ENCODE results near the gene KREMEN1. TPM values are rescaled to one million over a fixed set of nuclear protein-coding genes. Genes with fewer than 3 reads are reported as not detected.

Gene KREMEN1
- total and polyA plus RNA-seq, 2 donors (not counting 1 experiment from before 2014, with no cell fraction given), result 0.01 TPM; not detected in 1

GRCh38 chr22:29054251-29054767 is 18.5 kb upstream of the KREMEN1 start:
- CTCF ChIA-PET, result interaction anchor here (1.4 kb wide), 1 partner anchor 218 kb away, joined by 3 read pairs; no protein-coding TSS in a partner anchor
- Histone ChIP-seq H3K36me3 (replicated peaks in 1 of 2; ENCODE audit: control extremely low read depth in 1 of 2, control insufficient read depth in 1 of 2, extremely low read depth in 1 of 2, insufficient read depth in 2 of 2, low read length in 1 of 2) (no peaks in the 10 kb centered on the region), H3K27me3 (replicated peaks in 1 of 4; ENCODE audit: control extremely low read depth in 1 of 4, control insufficient read depth in 3 of 4, insufficient read depth in 4 of 4, low read length in 3 of 4) (peaks cover 0 to 7% (median 2%) of the 10 kb centered on the region in 4 experiments), H2AFZ (ENCODE audit: insufficient read depth, low read depth, low read length, poor library complexity, severe bottlenecking) (no peak overlapping the region), H3K4me2 (replicated peaks; ENCODE audit: low read depth, low read length, poor library complexity, severe bottlenecking) (no peak overlapping the region), H4K20me1 (ENCODE audit: control insufficient read depth, insufficient read depth, low read length, poor library complexity, severe bottlenecking) (no peaks in the 10 kb centered on the region), H3K27ac (ENCODE audit: low read length in 2 of 2) (no peak overlapping the region), H3K9me3 (ENCODE audit: control extremely low read depth in 1 of 3, control insufficient read depth in 2 of 3, insufficient read depth in 1 of 3, low read length in 2 of 3) (no peaks in the 10 kb centered on the region), H3K79me2 (ENCODE audit: control insufficient read depth, insufficient read depth, low read length) (no peaks in the 10 kb centered on the region), H3K4me1 (ENCODE audit: control insufficient read depth in 2 of 2, insufficient read depth in 2 of 2, low read length in 2 of 2) (no peaks in the 10 kb centered on the region), H3K9ac (ENCODE audit: low read length) (no peak overlapping the region), H3K4me3 (ENCODE audit: control extremely low read depth in 1 of 5, extremely low read depth in 1 of 5, insufficient read depth in 1 of 5, low read depth in 2 of 5, low read length in 4 of 5) (no peak overlapping the region)
- H3K4me3 Mint-ChIP-seq, result no peak overlapping the region
- POLR2A ChIA-PET, result no interaction called here
- no peaks in the 10 kb centered on the region for H3K9me3 Mint-ChIP-seq (ENCODE audit: insufficient read depth)
- intact Hi-C loops (cut with micrococcal nuclease), result no loop called here
- DNase-seq, result no peak
- ATAC-seq (ENCODE audit: low read depth), result no peak
- WGBS (ENCODE audit: insufficient coverage), result 92% methylated on average over 10 of the region's 10 CpGs
- TF ChIP-seq EZH2 (IDR thresholded peaks at IDR 0.05; ENCODE audit: borderline replicate concordance, insufficient read depth, low read depth, low read length, poor library complexity, severe bottlenecking), result no peak
- TF ChIP-seq, protein P1, sequence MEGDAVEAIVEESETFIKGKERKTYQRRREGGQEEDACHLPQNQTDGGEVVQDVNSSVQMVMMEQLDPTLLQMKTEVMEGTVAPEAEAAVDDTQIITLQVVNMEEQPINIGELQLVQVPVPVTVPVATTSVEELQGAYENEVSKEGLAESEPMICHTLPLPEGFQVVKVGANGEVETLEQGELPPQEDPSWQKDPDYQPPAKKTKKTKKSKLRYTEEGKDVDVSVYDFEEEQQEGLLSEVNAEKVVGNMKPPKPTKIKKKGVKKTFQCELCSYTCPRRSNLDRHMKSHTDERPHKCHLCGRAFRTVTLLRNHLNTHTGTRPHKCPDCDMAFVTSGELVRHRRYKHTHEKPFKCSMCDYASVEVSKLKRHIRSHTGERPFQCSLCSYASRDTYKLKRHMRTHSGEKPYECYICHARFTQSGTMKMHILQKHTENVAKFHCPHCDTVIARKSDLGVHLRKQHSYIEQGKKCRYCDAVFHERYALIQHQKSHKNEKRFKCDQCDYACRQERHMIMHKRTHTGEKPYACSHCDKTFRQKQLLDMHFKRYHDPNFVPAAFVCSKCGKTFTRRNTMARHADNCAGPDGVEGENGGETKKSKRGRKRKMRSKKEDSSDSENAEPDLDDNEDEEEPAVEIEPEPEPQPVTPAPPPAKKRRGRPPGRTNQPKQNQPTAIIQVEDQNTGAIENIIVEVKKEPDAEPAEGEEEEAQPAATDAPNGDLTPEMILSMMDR (IDR thresholded peaks at IDR 0.05), result no peak
- H3K27me3 Mint-ChIP-seq, result peaks cover 19% of the 10 kb centered on the region
- no peaks in the 10 kb centered on the region for H3K4me1 Mint-ChIP-seq
- H3K27ac Mint-ChIP-seq, result no peak overlapping the region

DNA sequence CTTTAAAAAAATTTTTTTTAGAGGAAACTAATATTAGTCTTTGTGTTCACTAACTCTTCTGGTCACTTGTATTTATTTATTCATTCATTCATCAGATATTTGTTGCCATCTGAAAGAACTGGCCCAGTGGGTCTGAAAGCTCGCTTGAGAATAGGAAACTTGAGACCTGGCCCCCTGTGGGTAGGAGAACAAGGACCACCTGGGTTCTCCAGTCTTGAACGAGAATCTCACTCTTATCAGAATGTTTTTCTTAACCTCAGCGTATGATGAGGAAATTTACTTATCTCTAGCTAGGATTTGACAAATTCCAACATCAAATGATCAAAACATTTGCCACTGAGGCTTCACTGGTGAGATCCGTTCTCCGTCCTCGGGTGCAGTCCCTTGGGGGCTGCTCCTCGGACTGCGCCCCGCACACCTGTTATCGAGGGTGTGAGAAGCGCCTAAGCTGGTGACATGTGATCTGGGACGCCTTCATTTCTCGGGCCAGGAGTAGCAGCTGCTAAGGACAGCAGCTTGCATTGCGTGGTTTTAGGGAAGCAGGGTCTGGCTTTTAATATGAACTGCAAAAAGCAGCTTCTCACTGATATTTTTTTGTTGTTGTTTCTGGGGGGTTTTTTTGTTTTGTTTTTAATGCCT is 17.5 kb upstream of the KREMEN1 start:
- CTCF ChIA-PET, result interaction anchor here (1.4 to 2.1 kb wide), 3 partner anchors 14 to 219 kb away, joined by 3 to 10 read pairs (median 5); no protein-coding TSS in a partner anchor
- TF ChIP-seq, protein P1 (IDR thresholded peaks at IDR 0.05), result no peak
- no peak for TF ChIP-seq EZH2 (IDR thresholded peaks at IDR 0.05; ENCODE audit: borderline replicate concordance, insufficient read depth, low read depth, low read length, poor library complexity, severe bottlenecking)

More for the DNA sequence above, 17.5 kb upstream of the KREMEN1 start:
- Histone ChIP-seq H4K20me1 (ENCODE audit: control insufficient read depth, insufficient read depth, low read length, poor library complexity, severe bottlenecking) (no peaks in the 10 kb centered on the region), H3K4me1 (ENCODE audit: control insufficient read depth in 2 of 2, insufficient read depth in 2 of 2, low read length in 2 of 2) (no peaks in the 10 kb centered on the region), H3K79me2 (ENCODE audit: control insufficient read depth, insufficient read depth, low read length) (no peaks in the 10 kb centered on the region), H3K9me3 (ENCODE audit: control extremely low read depth in 1 of 3, control insufficient read depth in 2 of 3, insufficient read depth in 1 of 3, low read length in 2 of 3) (no peaks in the 10 kb centered on the region), H3K4me2 (replicated peaks; ENCODE audit: low read depth, low read length, poor library complexity, severe bottlenecking) (no peak overlapping the region), H3K36me3 (replicated peaks in 1 of 2; ENCODE audit: control extremely low read depth in 1 of 2, control insufficient read depth in 1 of 2, extremely low read depth in 1 of 2, insufficient read depth in 2 of 2, low read length in 1 of 2) (no peaks in the 10 kb centered on the region), H3K4me3 (ENCODE audit: control extremely low read depth in 1 of 5, extremely low read depth in 1 of 5, insufficient read depth in 1 of 5, low read depth in 2 of 5, low read length in 4 of 5) (no peak overlapping the region), H3K9ac (ENCODE audit: low read length) (no peak overlapping the region), H2AFZ (ENCODE audit: insufficient read depth, low read depth, low read length, poor library complexity, severe bottlenecking) (no peak overlapping the region), H3K27ac (ENCODE audit: low read length in 2 of 2) (no peak overlapping the region), H3K27me3 (replicated peaks in 1 of 4; ENCODE audit: control extremely low read depth in 1 of 4, control insufficient read depth in 3 of 4, insufficient read depth in 4 of 4, low read length in 3 of 4) (peaks cover 0 to 9% (median 3%) of the 10 kb centered on the region in 4 experiments)
- Mint-ChIP-seq H3K4me1 (no peaks in the 10 kb centered on the region), H3K27ac (no peak overlapping the region), H3K9me3 (ENCODE audit: insufficient read depth) (no peaks in the 10 kb centered on the region), H3K4me3 (no peak overlapping the region), H3K27me3 (peaks cover 27% of the 10 kb centered on the region)
- intact Hi-C loops (cut with micrococcal nuclease), result no loop called here
- POLR2A ChIA-PET, result no interaction called here
- WGBS (ENCODE audit: insufficient coverage), result 76% methylated on average over 12 of the region's 14 CpGs
- ATAC-seq (ENCODE audit: low read depth), result no peak
- DNase-seq, result no peak
